GM19193 (cell line): Measurements from ENCODE around the gene RBPJL.

Source experiments
- POLR2A ChIP-seq: IDR thresholded peaks from 4 replicates; pipeline ENCODE4 v1.6.1; 2011; ENCODE audit not compliant: insufficient read depth, insufficient read length; ENCODE audit errors: extremely low read depth

Gene RBPJL

GRCh38 chr20:45288376-45288775 is 18.3 kb upstream of the RBPJL start:
- no peak for TF ChIP-seq POLR2A

- no peak for TF ChIP-seq POLR2A
Measured at GRCh38 chr20:45288860-45289259, 17.8 kb upstream of the RBPJL start.

- no peak for TF ChIP-seq POLR2A
Measured at GRCh38 chr20:45289942-45290676, 16.5 kb upstream of the RBPJL start.

GRCh38 chr20:45290677-45291355 is 15.8 kb upstream of the RBPJL start:
- TF ChIP-seq POLR2A: no peak

- TF ChIP-seq POLR2A: no peak
Measured at GRCh38 chr20:45291526-45291925, 15.1 kb upstream of the RBPJL start.

GRCh38 chr20:45292343-45292742 is 14.3 kb upstream of the RBPJL start:
- no peak for TF ChIP-seq POLR2A

- no peak for TF ChIP-seq POLR2A
Measured at GRCh38 chr20:45293041-45294002, 13.3 kb upstream of the RBPJL start.

GRCh38 chr20:45294003-45294368 is 12.7 kb upstream of the RBPJL start:
- TF ChIP-seq POLR2A: no peak

- no peak for TF ChIP-seq POLR2A
Measured at GRCh38 chr20:45294659-45295058, 12.0 kb upstream of the RBPJL start.

- TF ChIP-seq POLR2A: no peak
Measured at GRCh38 chr20:45297786-45298497, 8.7 kb upstream of the RBPJL start.

- TF ChIP-seq POLR2A: no peak
Measured at GRCh38 chr20:45299786-45300185, 6.9 kb upstream of the RBPJL start.

GRCh38 chr20:45300961-45301360 is 5.7 kb upstream of the RBPJL start:
- TF ChIP-seq POLR2A: no peak

GRCh38 chr20:45301824-45302271 is 4.8 kb upstream of the RBPJL start:
- no peak for TF ChIP-seq POLR2A

- TF ChIP-seq POLR2A: no peak
Measured at GRCh38 chr20:45303586-45304463, 2.8 kb upstream of the RBPJL start.

GRCh38 chr20:45304464-45304999 is 2.1 kb upstream of the RBPJL start:
- no peak for TF ChIP-seq POLR2A
